ENCODE results near the gene DACT1. TPM values are rescaled to one million over a fixed set of nuclear protein-coding genes. Genes with fewer than 3 reads are reported as not detected.

Gene DACT1
- polyA plus RNA-seq, 1 of the 3 experiments (the other 2 are of a cell fraction), result 3.3 TPM

DNA sequence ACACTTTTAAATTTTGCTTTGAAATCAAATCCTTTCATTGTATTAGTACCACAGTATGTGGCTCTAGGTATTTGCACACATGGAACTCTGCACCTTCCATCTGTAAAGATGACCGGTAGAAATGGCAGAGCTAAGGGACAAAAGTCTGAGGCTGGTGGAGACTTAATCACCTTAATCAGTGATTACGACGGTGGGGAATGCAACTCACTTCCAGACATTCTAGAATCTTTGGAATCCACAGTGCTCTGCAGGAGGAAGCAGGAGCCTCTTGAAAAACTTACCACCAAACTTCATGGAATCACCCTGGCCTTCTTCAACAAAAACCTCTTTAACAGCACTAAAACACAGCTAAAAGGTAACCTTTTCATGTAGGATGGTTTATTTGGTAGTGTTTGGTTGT lies 3.9 kb upstream of the DACT1 start:
- no peaks in the 10 kb centered on the region for H4K20me1 ChIP-seq (ENCODE audit: insufficient read depth)
- WGBS (ENCODE audit: low lambda C conversion rate), result 38% methylated on average over 3 of the region's 3 CpGs
- DNase-seq, result no peak
- H3K4me3 ChIP-seq (ENCODE audit: low read depth in 2 of 2, low read length in 1 of 2), result no peak overlapping the region
- no peak overlapping the region for H2AFZ ChIP-seq (ENCODE audit: low read depth)
- H3K9ac ChIP-seq, result no peak overlapping the region
- H3F3A ChIP-seq (replicated peaks; ENCODE audit: insufficient read depth), result peaks cover 9% of the 10 kb centered on the region
- no peaks in the 10 kb centered on the region for H3K9me2 ChIP-seq
- H3K36me3 ChIP-seq (replicated peaks in 1 of 2; ENCODE audit: control insufficient read depth in 1 of 2, insufficient read depth in 2 of 2, low read length in 1 of 2), result no peaks in the 10 kb centered on the region
- ChIA-PET CTCF (interaction anchor here (0.9 to 10.5 kb wide), 2 partner anchors 9 to 132 kb away, joined by 3 to 93 read pairs; no protein-coding TSS in a partner anchor), POLR2A (no interaction called here)
- TF ChIP-seq, protein P1, sequence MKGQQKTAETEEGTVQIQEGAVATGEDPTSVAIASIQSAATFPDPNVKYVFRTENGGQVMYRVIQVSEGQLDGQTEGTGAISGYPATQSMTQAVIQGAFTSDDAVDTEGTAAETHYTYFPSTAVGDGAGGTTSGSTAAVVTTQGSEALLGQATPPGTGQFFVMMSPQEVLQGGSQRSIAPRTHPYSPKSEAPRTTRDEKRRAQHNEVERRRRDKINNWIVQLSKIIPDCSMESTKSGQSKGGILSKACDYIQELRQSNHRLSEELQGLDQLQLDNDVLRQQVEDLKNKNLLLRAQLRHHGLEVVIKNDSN (IDR thresholded peaks at IDR 0.05; ENCODE audit: borderline replicate concordance, low read depth), result no peak
- no peaks in the 10 kb centered on the region for H3K27me3 ChIP-seq (ENCODE audit: insufficient read depth)
- no peak overlapping the region for H3K27ac ChIP-seq (ENCODE audit: low read depth in 2 of 2, low read length in 1 of 2)
- H3K79me2 ChIP-seq (ENCODE audit: insufficient read depth), result peaks cover 3% of the 10 kb centered on the region; the same call in 1 of the 2 replicates
- H3K4me1 ChIP-seq (ENCODE audit: control insufficient read depth in 1 of 2, insufficient read depth in 2 of 2, low read depth in 1 of 2, low read length in 1 of 2), result peaks cover 0 to 7% of the 10 kb centered on the region in 2 experiments; a peak in 2 of 4 replicates
- no peak overlapping the region for H3K4me2 ChIP-seq
- no peaks in the 10 kb centered on the region for H3K9me3 ChIP-seq

DNA sequence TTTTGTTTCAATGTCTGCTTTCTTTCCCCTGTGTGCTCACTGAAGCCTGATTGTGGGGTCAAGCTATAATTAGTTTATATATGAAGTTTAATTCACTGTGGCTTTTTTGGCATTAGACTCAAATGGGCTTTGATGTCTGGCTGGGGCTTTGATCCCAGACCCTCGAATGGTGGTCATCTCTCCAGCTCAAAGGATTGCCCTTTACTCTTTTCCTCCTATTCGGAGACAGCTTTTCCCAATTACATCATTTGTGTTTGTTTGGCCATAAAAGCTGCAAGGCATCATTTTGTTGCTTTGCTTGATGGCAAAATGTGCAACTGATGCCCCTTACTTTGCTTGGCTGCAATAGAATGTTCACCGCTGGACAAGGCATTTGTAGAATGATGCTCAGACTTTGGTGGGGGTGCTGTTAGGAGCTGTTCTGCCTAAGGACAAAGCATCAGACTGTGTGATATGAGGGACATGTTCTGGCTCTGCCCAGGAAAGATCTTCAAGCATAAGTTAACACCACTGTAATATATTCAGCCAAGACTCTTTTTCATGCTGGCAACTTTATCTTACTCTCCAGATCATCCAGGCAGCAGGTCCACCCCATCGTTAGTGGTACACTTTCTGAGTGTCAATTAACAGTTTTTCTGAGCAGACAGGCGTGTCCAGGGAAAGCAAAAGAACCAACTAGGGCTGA lies 3.2 kb upstream of the DACT1 start:
- no peak for DNase-seq
- Histone ChIP-seq H3K9me2 (no peaks in the 10 kb centered on the region), H3F3A (replicated peaks; ENCODE audit: insufficient read depth) (peaks cover 9% of the 10 kb centered on the region), H3K4me2 (no peak overlapping the region), H3K4me1 (ENCODE audit: control insufficient read depth in 1 of 2, insufficient read depth in 2 of 2, low read depth in 1 of 2, low read length in 1 of 2) (peaks cover 0 to 14% of the 10 kb centered on the region in 2 experiments; a peak in 2 of 4 replicates), H3K79me2 (ENCODE audit: insufficient read depth) (peaks cover 10% of the 10 kb centered on the region; the same call in 1 of the 2 replicates), H3K4me3 (ENCODE audit: low read depth in 2 of 2, low read length in 1 of 2) (no peak overlapping the region), H3K27ac (ENCODE audit: low read depth in 2 of 2, low read length in 1 of 2) (no peak overlapping the region), H3K9me3 (no peaks in the 10 kb centered on the region), H4K20me1 (ENCODE audit: insufficient read depth) (no peaks in the 10 kb centered on the region), H3K36me3 (replicated peaks in 1 of 2; ENCODE audit: control insufficient read depth in 1 of 2, insufficient read depth in 2 of 2, low read length in 1 of 2) (no peaks in the 10 kb centered on the region), H2AFZ (ENCODE audit: low read depth) (no peak overlapping the region), H3K9ac (no peak overlapping the region), H3K27me3 (ENCODE audit: insufficient read depth) (no peaks in the 10 kb centered on the region)
- ChIA-PET POLR2A (no interaction called here), CTCF (interaction anchor here (0.9 to 10.5 kb wide), 6 partner anchors 8 to 489 kb away, joined by 3 to 93 read pairs (median 8); no protein-coding TSS in a partner anchor)
- no peak for TF ChIP-seq ELF1 (IDR thresholded peaks at IDR 0.05)
- TF ChIP-seq, protein P2, sequence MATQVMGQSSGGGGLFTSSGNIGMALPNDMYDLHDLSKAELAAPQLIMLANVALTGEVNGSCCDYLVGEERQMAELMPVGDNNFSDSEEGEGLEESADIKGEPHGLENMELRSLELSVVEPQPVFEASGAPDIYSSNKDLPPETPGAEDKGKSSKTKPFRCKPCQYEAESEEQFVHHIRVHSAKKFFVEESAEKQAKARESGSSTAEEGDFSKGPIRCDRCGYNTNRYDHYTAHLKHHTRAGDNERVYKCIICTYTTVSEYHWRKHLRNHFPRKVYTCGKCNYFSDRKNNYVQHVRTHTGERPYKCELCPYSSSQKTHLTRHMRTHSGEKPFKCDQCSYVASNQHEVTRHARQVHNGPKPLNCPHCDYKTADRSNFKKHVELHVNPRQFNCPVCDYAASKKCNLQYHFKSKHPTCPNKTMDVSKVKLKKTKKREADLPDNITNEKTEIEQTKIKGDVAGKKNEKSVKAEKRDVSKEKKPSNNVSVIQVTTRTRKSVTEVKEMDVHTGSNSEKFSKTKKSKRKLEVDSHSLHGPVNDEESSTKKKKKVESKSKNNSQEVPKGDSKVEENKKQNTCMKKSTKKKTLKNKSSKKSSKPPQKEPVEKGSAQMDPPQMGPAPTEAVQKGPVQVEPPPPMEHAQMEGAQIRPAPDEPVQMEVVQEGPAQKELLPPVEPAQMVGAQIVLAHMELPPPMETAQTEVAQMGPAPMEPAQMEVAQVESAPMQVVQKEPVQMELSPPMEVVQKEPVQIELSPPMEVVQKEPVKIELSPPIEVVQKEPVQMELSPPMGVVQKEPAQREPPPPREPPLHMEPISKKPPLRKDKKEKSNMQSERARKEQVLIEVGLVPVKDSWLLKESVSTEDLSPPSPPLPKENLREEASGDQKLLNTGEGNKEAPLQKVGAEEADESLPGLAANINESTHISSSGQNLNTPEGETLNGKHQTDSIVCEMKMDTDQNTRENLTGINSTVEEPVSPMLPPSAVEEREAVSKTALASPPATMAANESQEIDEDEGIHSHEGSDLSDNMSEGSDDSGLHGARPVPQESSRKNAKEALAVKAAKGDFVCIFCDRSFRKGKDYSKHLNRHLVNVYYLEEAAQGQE (IDR thresholded peaks at IDR 0.05; ENCODE audit: low read depth, low read length), result no peak
- TF ChIP-seq SIN3A (IDR thresholded peaks at IDR 0.05; ENCODE audit: borderline replicate concordance, low read depth, low read length), result no peak
- TF ChIP-seq RFX5 (IDR thresholded peaks at IDR 0.05; ENCODE audit: low read length), result no peak
- TF ChIP-seq RCOR1 (IDR thresholded peaks at IDR 0.05; ENCODE audit: low read length), result no peak
- no peak for TF ChIP-seq GABPA (IDR thresholded peaks at IDR 0.05; ENCODE audit: low read depth)
- TF ChIP-seq TAF1 (IDR thresholded peaks at IDR 0.05; ENCODE audit: borderline replicate concordance, low read depth, low read length), result no peak
- TF ChIP-seq, protein P3, sequence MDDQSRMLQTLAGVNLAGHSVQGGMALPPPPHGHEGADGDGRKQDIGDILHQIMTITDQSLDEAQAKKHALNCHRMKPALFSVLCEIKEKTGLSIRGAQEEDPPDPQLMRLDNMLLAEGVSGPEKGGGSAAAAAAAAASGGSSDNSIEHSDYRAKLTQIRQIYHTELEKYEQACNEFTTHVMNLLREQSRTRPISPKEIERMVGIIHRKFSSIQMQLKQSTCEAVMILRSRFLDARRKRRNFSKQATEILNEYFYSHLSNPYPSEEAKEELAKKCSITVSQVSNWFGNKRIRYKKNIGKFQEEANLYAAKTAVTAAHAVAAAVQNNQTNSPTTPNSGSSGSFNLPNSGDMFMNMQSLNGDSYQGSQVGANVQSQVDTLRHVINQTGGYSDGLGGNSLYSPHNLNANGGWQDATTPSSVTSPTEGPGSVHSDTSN (IDR thresholded peaks at IDR 0.05), result no peak
- TF ChIP-seq NRF1 (IDR thresholded peaks at IDR 0.05; ENCODE audit: low read depth, low read length), result no peak
- TF ChIP-seq, protein P4, sequence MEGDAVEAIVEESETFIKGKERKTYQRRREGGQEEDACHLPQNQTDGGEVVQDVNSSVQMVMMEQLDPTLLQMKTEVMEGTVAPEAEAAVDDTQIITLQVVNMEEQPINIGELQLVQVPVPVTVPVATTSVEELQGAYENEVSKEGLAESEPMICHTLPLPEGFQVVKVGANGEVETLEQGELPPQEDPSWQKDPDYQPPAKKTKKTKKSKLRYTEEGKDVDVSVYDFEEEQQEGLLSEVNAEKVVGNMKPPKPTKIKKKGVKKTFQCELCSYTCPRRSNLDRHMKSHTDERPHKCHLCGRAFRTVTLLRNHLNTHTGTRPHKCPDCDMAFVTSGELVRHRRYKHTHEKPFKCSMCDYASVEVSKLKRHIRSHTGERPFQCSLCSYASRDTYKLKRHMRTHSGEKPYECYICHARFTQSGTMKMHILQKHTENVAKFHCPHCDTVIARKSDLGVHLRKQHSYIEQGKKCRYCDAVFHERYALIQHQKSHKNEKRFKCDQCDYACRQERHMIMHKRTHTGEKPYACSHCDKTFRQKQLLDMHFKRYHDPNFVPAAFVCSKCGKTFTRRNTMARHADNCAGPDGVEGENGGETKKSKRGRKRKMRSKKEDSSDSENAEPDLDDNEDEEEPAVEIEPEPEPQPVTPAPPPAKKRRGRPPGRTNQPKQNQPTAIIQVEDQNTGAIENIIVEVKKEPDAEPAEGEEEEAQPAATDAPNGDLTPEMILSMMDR (IDR thresholded peaks at IDR 0.05), result no peak
- no peak for TF ChIP-seq MXI1 (IDR thresholded peaks at IDR 0.05; ENCODE audit: low read depth, low read length)
- no peak for TF ChIP-seq POLR2AphosphoS5 (IDR thresholded peaks at IDR 0.05; ENCODE audit: low read depth, low read length)
- TF ChIP-seq RXRA (IDR thresholded peaks at IDR 0.05; ENCODE audit: borderline replicate concordance, low read depth), result no peak
- TF ChIP-seq, protein P5, sequence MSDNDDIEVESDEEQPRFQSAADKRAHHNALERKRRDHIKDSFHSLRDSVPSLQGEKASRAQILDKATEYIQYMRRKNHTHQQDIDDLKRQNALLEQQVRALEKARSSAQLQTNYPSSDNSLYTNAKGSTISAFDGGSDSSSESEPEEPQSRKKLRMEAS (IDR thresholded peaks at IDR 0.05; ENCODE audit: low read depth), result no peak
- TF ChIP-seq TCF12 (IDR thresholded peaks at IDR 0.05), result no peak
- WGBS (ENCODE audit: low lambda C conversion rate), result 73% methylated on average over 5 of the region's 5 CpGs

Data from SK-N-SH (cell line).